GM19035 (cell line): ENCODE data around the gene ZG16.
"Not testable (repeated sequence)": the region's sequence is repeated elsewhere in the genome, so short reads cannot be mapped to it uniquely, and the experiment has no call there.

Experiments
- ATAC-seq: cut with Tn5 transposase; IDR thresholded peaks from one replicate; pipeline ENCODE4 v1.9.1; 2021; ENCODE audit not compliant: unreplicated experiment

Gene ZG16

DNA sequence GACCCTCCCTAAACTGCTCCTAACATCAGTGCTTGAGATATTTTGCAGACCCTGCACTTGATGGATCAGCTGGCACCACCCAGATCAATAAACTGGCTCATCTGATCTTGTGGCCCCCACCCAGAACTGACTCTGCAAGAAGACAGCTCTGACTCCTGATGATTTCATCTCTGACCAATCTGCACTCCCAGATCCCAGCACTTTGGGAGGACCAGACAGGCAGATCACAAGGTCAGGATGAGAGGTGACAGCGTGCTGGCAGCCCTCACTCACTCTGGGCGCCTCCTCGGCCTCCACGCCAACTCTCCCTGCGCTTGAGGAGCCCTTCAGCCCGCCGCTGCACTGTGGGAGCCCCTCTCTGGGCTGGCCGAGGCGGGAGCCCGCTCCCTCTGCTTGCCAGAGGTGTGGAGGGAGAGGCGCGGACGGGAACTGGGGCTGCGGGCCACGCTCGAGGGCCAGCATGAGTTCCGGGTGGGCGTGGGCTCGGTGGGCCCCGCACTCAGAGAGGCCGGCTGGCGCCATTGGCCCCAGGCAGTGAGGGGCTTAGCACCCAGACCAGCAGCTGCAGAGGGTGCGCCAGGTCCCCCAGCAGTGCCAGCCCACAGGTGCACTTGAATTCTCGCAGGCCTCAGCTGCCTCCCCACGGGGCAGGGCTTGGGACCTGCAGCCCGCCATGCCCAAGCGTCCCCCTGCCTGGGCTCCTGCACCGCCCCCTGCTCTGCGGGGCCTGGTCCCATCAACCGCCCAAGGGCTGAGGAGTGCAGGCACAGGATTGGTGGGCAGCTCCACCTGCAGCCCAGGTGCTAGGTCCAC lies 29.9 kb upstream of the ZG16 start:
- no peak for ATAC-seq

GRCh38 chr16:29748760-29749149 lies 29.3 kb upstream of the ZG16 start:
- ATAC-seq = not testable (repeated sequence)

GRCh38 chr16:29753516-29753915 lies 24.5 kb upstream of the ZG16 start:
- no peak for ATAC-seq

DNA sequence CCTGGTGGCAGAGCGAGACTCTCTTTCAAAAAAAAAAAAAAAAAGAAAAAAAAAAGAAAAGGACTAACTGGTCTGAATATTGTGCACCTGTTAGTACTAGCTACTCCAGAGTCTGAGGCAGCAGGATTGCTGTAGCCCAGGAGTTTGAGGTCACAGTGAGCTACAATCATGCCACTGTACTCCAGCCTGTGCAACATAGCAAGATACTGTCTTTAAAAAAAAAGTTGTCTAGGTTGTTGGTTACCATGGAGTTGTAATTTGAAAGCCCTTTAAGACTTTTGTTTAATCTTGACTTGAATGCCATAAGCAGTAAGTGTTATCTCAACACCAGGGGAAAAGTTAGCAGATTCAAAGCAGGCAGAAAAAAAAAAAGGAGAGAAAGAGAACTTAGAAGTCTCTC lies 21.4 kb upstream of the ZG16 start:
- ATAC-seq = no peak

- ATAC-seq = not testable (repeated sequence)
Measured at GRCh38 chr16:29757086-29757485, 21.0 kb upstream of the ZG16 start.

DNA sequence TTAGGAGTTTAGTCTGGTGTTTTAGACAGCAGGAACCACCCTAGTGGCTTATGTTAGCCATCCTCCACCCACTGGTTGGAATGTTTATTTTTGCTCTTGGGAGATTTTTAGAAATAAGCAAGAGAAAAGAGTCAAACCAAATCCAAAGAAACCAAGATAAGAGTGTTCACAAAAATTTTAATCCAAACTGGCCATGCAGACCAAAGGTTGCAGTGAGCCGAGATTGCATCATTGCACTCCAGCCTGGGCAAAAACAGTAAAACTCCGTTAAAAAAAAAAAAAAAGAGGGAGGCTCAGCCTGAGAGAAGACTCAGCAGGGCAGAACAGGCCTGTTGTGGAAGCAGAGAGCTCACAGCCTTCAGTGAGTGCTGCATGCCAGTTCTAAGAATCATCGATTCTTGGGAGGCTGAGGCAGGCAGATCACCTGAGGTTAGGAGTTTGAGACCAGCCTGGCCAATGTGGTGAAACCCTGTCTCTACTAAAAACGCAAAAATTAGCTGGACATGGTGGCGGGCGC lies 20.0 kb upstream of the ZG16 start:
- no peak for ATAC-seq

GRCh38 chr16:29760567-29761279 lies 17.3 kb upstream of the ZG16 start:
- no peak for ATAC-seq

GRCh38 chr16:29761280-29761651 lies 16.8 kb upstream of the ZG16 start:
- not testable (repeated sequence) for ATAC-seq

GRCh38 chr16:29761882-29762281 lies 16.2 kb upstream of the ZG16 start:
- no peak for ATAC-seq

DNA sequence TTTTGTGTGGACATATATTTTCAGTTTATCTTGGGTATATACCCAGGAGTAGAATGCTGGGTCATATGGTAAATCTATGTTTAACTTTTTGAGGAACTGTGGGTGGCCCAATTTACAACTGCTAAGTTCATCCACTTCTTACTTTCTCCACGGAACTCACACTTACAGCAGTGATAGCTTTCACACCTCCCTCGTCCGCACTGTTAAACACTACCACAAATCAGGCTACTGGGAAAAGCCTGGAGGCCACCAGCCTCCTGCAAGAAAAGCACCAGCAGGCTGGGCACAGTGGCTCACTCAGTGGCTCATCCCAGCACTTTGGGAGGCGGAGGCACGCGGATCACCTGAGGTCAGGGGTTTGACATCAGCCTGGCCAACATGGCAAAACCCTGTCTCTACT lies 14.7 kb upstream of the ZG16 start:
- ATAC-seq = no peak

- ATAC-seq = no peak
Measured at GRCh38 chr16:29765167-29766032, 12.7 kb upstream of the ZG16 start.

GRCh38 chr16:29766571-29766970 lies 11.5 kb upstream of the ZG16 start:
- ATAC-seq = no peak

- no peak for ATAC-seq
Measured at GRCh38 chr16:29767062-29767461, 11.0 kb upstream of the ZG16 start.

DNA sequence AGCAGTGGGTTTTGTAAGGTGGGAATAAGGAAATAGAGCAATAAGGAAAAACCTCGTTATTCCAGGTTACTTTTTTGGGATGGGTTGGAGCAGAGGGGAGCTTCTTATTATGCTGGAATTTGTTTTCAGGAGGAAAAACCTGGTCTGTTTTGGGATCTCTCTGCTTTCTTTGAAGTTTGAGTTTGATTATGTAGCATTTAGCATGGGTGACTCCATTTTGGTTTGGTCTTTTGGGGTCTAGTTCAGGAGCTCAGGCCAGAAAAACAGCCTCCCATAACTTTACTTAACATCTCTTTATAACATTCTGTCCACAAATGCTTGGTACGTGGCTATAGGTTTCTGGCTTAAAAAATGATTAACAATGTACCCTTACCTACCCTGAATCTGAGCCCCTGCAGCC lies 8.5 kb upstream of the ZG16 start:
- no peak for ATAC-seq

- ATAC-seq = no peak
Measured at GRCh38 chr16:29770250-29770929, 7.7 kb upstream of the ZG16 start.

GRCh38 chr16:29772330-29772729 lies 5.7 kb upstream of the ZG16 start:
- ATAC-seq = not testable (repeated sequence)

GRCh38 chr16:29774730-29775129 lies 3.3 kb upstream of the ZG16 start:
- no peak for ATAC-seq

DNA sequence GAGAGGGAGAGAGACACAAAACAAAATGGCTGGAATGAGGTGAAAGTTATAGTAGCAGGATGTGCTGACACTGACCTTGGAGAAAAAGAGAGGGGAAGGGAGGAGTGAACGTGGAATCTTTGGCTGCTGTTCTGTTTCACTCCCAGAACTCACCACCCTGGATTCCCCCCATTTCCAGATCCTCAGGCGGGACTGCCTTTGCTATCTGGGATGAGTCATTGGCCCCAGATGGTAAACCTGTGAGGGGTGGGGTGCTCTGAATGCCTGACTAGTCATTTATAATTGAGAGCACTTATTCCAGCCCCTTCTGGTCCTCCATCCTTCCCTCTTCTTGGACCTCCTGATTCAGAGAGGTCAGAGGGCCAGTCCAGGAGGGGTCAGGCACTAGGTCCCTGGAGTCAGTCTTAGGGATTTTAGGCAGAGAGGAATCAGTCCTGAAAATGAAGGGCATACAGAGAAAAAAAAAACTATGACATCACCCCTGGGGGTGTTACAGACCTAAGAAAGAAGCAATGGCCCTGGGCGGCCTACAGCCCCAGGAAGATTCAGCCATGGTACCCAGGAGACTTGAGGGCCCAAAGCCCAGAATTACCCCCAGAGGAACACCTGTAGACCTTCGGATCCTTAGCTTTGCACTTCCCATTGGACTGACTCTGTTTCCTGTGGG lies 2.2 kb upstream of the ZG16 start:
- no peak for ATAC-seq

DNA sequence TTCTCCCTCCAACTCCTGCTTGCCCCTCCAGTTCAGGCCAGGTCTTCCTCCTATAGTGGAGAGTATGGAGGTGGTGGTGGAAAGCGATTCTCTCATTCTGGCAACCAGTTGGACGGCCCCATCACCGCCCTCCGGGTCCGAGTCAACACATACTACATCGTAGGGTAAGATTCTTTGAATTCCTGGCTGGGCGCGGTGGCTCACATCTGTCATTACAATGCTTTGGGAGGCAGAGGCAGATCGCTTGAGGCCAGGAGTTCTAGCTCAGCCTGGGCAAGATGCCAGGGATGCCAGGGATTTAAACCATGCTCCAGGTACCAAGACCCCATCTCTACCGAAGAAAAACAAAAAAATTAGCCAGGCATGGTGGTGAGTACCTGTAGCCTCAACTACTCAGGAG lies 1.4 kb downstream of the ZG16 start:
- no peak for ATAC-seq
